K562 (cell line): Measurements from ENCODE around the gene ZMAT3. TPM values are rescaled to one million over a fixed set of nuclear protein-coding genes. Genes with fewer than 3 reads are reported as not detected.

ENCODE experiments used
- ARID2 ChIP-seq: fragments of 450-650 bp; IDR thresholded peaks from 2 replicates; pipeline ENCODE4 v1.6.1; 2017; ENCODE audit warnings: antibody characterized with exemption, mild to moderate bottlenecking
- CTCFL ChIP-seq: IDR thresholded peaks from 2 replicates; pipeline ENCODE4 v1.6.1; 2011; ENCODE audit warnings: borderline replicate concordance, low read depth, mild to moderate bottlenecking, moderate library complexity, low read length; ENCODE audit not compliant: insufficient read depth, poor library complexity, severe bottlenecking
- DEAF1 ChIP-seq: fragments of 450-650 bp; formaldehyde crosslinking; IDR thresholded peaks from 2 replicates; pipeline ENCODE4 v1.4.0; 2020; ENCODE audit warnings: mild to moderate bottlenecking, moderate library complexity
- FOXJ2 ChIP-seq: fragments of 200-800 bp; sonication (Bioruptor generic); IDR thresholded peaks from 2 replicates; pipeline ENCODE4 v1.6.1; 2016; ENCODE audit warnings: missing genetic modification characterization, missing compliant biosample characterization
- JUND ChIP-seq, 2 experiments: IDR thresholded peaks; 2 replicates in 1 of 2; 3 replicates in 1 of 2; pipeline ENCODE4 v1.6.1; 2011; ENCODE audit warnings: borderline replicate concordance in 2 of 2, low read depth in 2 of 2, low read length in 2 of 2, improper control_type of control experiment in 1 of 2, missing biosample characterization in 1 of 2, missing genetic modification characterization in 1 of 2, missing genetic modification reagents in 1 of 2
- POLR2G ChIP-seq: fragments of 200-400 bp; formaldehyde crosslinking; IDR thresholded peaks from 2 replicates; pipeline ENCODE4 v1.6.1; 2017; ENCODE audit warnings: low read depth, mild to moderate bottlenecking, antibody characterized with exemption, low read length, moderate library complexity
- RAD21 ChIP-seq, 2 experiments: fragments of 250-450 bp in 1 of 2; fragments of 450-650 bp in 1 of 2; sonication (Bioruptor Pico) in 1 of 2; formaldehyde crosslinking in 1 of 2; IDR thresholded peaks in 1 of 2; conservative IDR thresholded peaks in 1 of 2; 2 replicates each; pipeline versions ENCODE4 v1.4.0 to v1.8.0; 2020 to 2022; ENCODE audit warnings: mild to moderate bottlenecking in 2 of 2, moderate library complexity in 1 of 2
- SMC3 ChIP-seq: conservative IDR thresholded peaks from 2 replicates; pipeline ENCODE4 v1.6.1; 2011; ENCODE audit warnings: low read depth, low read length, improper control_type of control experiment; ENCODE audit not compliant: insufficient read depth
- TEAD1 ChIP-seq, 2 experiments: fragments of 450-650 bp in 1 of 2; sonication (generic) in 1 of 2; formaldehyde crosslinking; IDR thresholded peaks; 2 replicates each; pipeline versions ENCODE4 v1.4.0 to v1.8.0; 2020 to 2022; ENCODE audit warnings: mild to moderate bottlenecking in 2 of 2, missing genetic modification reagents in 1 of 2
- polyA plus RNA-seq, 8 experiments: library from polyadenylated mRNA; depleted of rRNA in 4 of 8; stranded (reverse) in 5 of 8; unstranded in 3 of 8; fragments of >200 nt; fragmentation: Nextera tagmentation in 2 of 8; fragmentation: Illumina TruSeq in 1 of 8; extraction: Ambion mirVana in 2 of 8; extraction: Trizol in 1 of 8; gene quantifications; 2 replicates each; pipeline versions ENCODE4 v1.2.1 to v1.2.3, GENCODE V29; 2011 to 2014; ENCODE audit warnings: inconsistent platforms in 1 of 8, missing spikeins in 1 of 8
- total RNA-seq, 7 experiments: library from RNA; depleted of rRNA in 6 of 7; stranded (reverse); fragments of >200 nt in 6 of 7; fragmentation: Illumina TruSeq in 2 of 7; extraction: Trizol in 2 of 7; gene quantifications; 2 replicates each; pipeline versions ENCODE4 v1.2.1 to v1.2.3, GENCODE V29; 2011 to 2021; ENCODE audit warnings: low replicate concordance in 1 of 7
- TF ChIP-seq, protein P1 (sequence below), 3 experiments: IDR thresholded peaks in 2 of 3; conservative IDR thresholded peaks in 1 of 3; 2 replicates each; pipeline ENCODE4 v1.5.1; 2011 to 2012; ENCODE audit warnings: low read length in 3 of 3, mild to moderate bottlenecking in 3 of 3, control low read depth in 2 of 3, improper control_type of control experiment in 1 of 3, inconsistent platforms in 1 of 3, low read depth in 1 of 3, mixed read lengths in 1 of 3, moderate library complexity in 1 of 3; ENCODE audit not compliant: insufficient read depth in 2 of 3

The ZMAT3 gene
- total and polyA plus RNA-seq, 9 of the 15 experiments (the other 6 are each of a cell fraction or from before 2014, with no cell fraction given): 0.87 to 5.1 (median 3.9) TPM

DNA sequence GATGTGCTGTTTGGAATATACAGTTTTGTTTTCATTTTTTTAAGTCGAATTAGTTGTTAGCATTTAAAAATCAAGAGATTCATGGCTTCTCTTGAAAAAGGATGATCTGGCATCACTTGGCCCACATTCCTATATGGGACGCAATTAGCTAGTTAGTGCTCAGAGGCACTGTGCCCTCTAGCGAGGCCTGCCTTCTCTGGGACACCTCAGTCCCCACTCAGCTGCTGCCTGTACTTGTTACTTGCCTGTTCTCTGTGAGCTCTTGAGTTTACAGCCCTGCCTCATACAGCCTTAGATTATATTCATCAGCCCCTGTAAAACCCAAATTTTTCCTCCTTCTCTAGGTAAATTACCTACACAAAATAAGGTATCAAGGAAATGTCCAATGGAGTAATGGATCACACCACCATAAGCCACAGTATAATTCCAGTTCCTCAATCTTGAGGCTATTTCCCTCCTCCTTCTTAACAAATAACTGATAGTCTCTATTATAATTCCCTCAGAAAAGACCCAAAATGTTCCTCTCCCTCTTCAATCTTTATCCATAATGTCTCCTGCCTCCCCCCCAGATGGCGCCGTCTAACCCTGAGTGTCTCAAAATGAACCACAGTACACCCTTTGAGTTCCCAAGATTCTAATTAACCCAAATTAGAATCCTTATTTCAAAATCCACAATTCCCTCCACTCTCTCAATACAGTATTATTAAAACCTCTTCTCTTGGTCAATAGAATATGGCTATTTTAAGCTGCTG lies 2.7 kb downstream of the ZMAT3 start (continued):
- TF ChIP-seq CTCFL (peak; percentile 54), FOXJ2 (tag) (no peak), RAD21 (CRISPR knock-in tag; conservative IDR thresholded peaks at IDR 0.05 in 1 of 2, IDR thresholded peaks at IDR 0.05 in 1 of 2) (peak; percentile 67 to 75), DEAF1 (CRISPR knock-in tag) (peak; percentile 59; the same call in 1 of the 2 replicates), ARID2 (0 out of 2 replicates have a peak, but pooled peaks have one; percentile 32), JUND (IDR thresholded peaks at IDR 0.05; ENCODE audit: borderline replicate concordance, low read depth, low read length) (no peak), JUND (tag; IDR thresholded peaks at IDR 0.05; ENCODE audit: borderline replicate concordance, low read depth, low read length) (no peak), TEAD1 (CRISPR knock-in tag; IDR thresholded peaks at IDR 0.05) (no peak), SMC3 (peak; percentile 46; the same call in 1 of the 2 replicates), POLR2G (no peak)
- TF ChIP-seq, protein P1, sequence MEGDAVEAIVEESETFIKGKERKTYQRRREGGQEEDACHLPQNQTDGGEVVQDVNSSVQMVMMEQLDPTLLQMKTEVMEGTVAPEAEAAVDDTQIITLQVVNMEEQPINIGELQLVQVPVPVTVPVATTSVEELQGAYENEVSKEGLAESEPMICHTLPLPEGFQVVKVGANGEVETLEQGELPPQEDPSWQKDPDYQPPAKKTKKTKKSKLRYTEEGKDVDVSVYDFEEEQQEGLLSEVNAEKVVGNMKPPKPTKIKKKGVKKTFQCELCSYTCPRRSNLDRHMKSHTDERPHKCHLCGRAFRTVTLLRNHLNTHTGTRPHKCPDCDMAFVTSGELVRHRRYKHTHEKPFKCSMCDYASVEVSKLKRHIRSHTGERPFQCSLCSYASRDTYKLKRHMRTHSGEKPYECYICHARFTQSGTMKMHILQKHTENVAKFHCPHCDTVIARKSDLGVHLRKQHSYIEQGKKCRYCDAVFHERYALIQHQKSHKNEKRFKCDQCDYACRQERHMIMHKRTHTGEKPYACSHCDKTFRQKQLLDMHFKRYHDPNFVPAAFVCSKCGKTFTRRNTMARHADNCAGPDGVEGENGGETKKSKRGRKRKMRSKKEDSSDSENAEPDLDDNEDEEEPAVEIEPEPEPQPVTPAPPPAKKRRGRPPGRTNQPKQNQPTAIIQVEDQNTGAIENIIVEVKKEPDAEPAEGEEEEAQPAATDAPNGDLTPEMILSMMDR (IDR thresholded peaks at IDR 0.05 in 2 of 3, conservative IDR thresholded peaks at IDR 0.05 in 1 of 3; ENCODE audit: insufficient read depth in 2 of 3, low read depth in 1 of 3, low read length in 3 of 3): peak; percentile 53 to 71 (median 61)
